Lung (tissue), 16 donors: ENCODE data around the gene GARIN6. TPM values are rescaled to one million over a fixed set of nuclear protein-coding genes. Genes with fewer than 3 reads are reported as not detected.

Experiments
- ATAC-seq: fragments of 200-7000 bp; cut with Tn5 transposase; one replicate; pipeline ENCODE4 v1.9.1; 2020; ENCODE audit warnings: moderate number of reproducible peaks; ENCODE audit not compliant: insufficient read depth, low FRiP score
- DNase-seq, 3 donors: peaks; one replicate each; pipeline ENCODE4 v3.0.0-alpha.2; 2013 to 2017
- H3K27ac ChIP-seq, 2 donors: one replicate each; pipeline ENCODE4 v1.5.1; 2013; ENCODE audit warnings: mild to moderate bottlenecking in 2 of 2, moderate library complexity in 2 of 2, control low read depth in 1 of 2, inconsistent platforms in 1 of 2, low read depth in 1 of 2, low read length in 1 of 2
- H3K27me3 ChIP-seq, 3 donors: one replicate each; pipeline ENCODE4 v1.5.1; 2013; ENCODE audit warnings: low read length in 2 of 3; ENCODE audit not compliant: control insufficient read depth in 3 of 3, insufficient read depth in 3 of 3
- H3K36me3 ChIP-seq, 4 donors: one replicate each; pipeline ENCODE4 v1.5.1; 2013; ENCODE audit warnings: low read length in 4 of 4, mild to moderate bottlenecking in 1 of 4, moderate library complexity in 1 of 4; ENCODE audit not compliant: control insufficient read depth in 4 of 4, insufficient read depth in 4 of 4
- H3K4me1 ChIP-seq, 5 donors: one replicate each; pipeline ENCODE4 v1.5.1; 2013; ENCODE audit warnings: low read length in 5 of 5, mild to moderate bottlenecking in 2 of 5, moderate library complexity in 1 of 5; ENCODE audit not compliant: control insufficient read depth in 5 of 5, insufficient read depth in 5 of 5
- H3K4me3 ChIP-seq: one replicate; pipeline ENCODE4 v1.5.1; 2013; ENCODE audit warnings: mild to moderate bottlenecking, control low read depth, moderate library complexity
- H3K9ac ChIP-seq, 2 donors: one replicate each; pipeline ENCODE4 v1.5.1; 2013; ENCODE audit warnings: low read length in 2 of 2, control low read depth in 1 of 2; ENCODE audit not compliant: insufficient read depth in 1 of 2
- H3K9me3 ChIP-seq, 4 donors: one replicate each; pipeline ENCODE4 v1.5.1; 2013; ENCODE audit warnings: low read length in 3 of 4, mild to moderate bottlenecking in 1 of 4, moderate library complexity in 1 of 4; ENCODE audit not compliant: control insufficient read depth in 4 of 4, insufficient read depth in 3 of 4
- CTCF ChIP-seq: IDR thresholded peaks from 2 replicates; pipeline ENCODE4 v1.5.1; 2012; ENCODE audit warnings: mild to moderate bottlenecking; ENCODE audit errors: control extremely low read depth, extremely low read depth
- WGBS, 2 donors: extraction: QIAGEN DNeasy Blood & Tissue Kit; methylation state at CpG; one replicate each; pipeline ENCODE4 v1.1.7; 2013; 5-methylcytosine and 5-hydroxymethylcytosine counted together
- long read RNA-seq, 5 donors: transcript quantifications; one replicate each; lab custom pipeline, GENCODE V29; 2026
- polyA plus RNA-seq, 2 donors: library from polyadenylated mRNA; stranded (reverse); fragments of 200-250 nt; gene quantifications; one replicate each; pipeline ENCODE4 v1.2.1, GENCODE V29; 2013
- total RNA-seq, 2 donors: library from RNA; depleted of rRNA in 1 of 2; stranded (reverse); fragments of >200 nt in 1 of 2; gene quantifications; one replicate each; pipeline ENCODE4 v1.2.1, GENCODE V29; 2014 to 2021
- donor health status: control.
- donor health status: control.
- donor health status: Bipolar disorder and iron deficiency.
- donor health status: healthy.
- donor health status: DM: yes; HTN: yes; CAD: no.

The GARIN6 gene
- total RNA-seq: not detected
- not detected for polyA plus RNA-seq
- long read RNA-seq, donor 1: 0 reads
- long read RNA-seq, donor 2: 0 reads
- long read RNA-seq, donor 3: 0 reads
- long read RNA-seq, donor 4: 0 reads
- long read RNA-seq, donor 5: 0 reads

GRCh38 chr12:99647453-99647852 lies at the start of gene GARIN6:
GARIN6 (plus strand) TSS chr12:99647753; CDS start chr12:99648175, 422 bp downstream.
- Histone ChIP-seq H3K4me3 (no peak within 1 kb of the TSS), H3K9ac (no peak within 1 kb of the TSS), H3K27me3 (no peaks in the 10 kb centered on the region), H3K36me3 (peaks cover 0 to 1% (median 0%) of the 10 kb centered on the region in 4 donors), H3K27ac (no peak within 1 kb of the TSS), H3K9me3 (no peaks in the 10 kb centered on the region), H3K4me1 (no peaks in the 10 kb centered on the region)
- ATAC-seq (no peak), DNase-seq (no peak)
- TF ChIP-seq CTCF: no peak
- 83 to 87% methylated on average over 4 of the region's 4 CpGs for WGBS, 2 donors

- Histone ChIP-seq H3K4me1 (no peaks in the 10 kb centered on the region), H3K27me3 (no peaks in the 10 kb centered on the region), H3K36me3 (no peaks in the 10 kb centered on the region), H3K4me3 (no peak overlapping the region), H3K9ac (no peak overlapping the region), H3K9me3 (peaks cover 0 to 3% (median 0%) of the 10 kb centered on the region in 4 donors), H3K27ac (no peak overlapping the region)
- DNase-seq (no peak), ATAC-seq (no peak)
- no peak for TF ChIP-seq CTCF
- 92 to 95% methylated on average over 2 of the region's 2 CpGs for WGBS, 2 donors
Measured at GRCh38 chr12:99598785-99599184, 48.8 kb upstream of the GARIN6 start.

GRCh38 chr12:99600388-99600787 lies 47.2 kb upstream of the GARIN6 start:
- peak in 1 of 3 donors; percentile 52 for DNase-seq
- TF ChIP-seq CTCF: no peak
- no peak overlapping the region for H3K4me3 ChIP-seq
- H3K9ac ChIP-seq: no peak overlapping the region
- no peak overlapping the region for H3K27ac ChIP-seq
- peaks cover 0 to 3% (median 0%) of the 10 kb centered on the region in 4 donors for H3K9me3 ChIP-seq
- ATAC-seq: no peak
- H3K4me1 ChIP-seq: no peaks in the 10 kb centered on the region
- H3K27me3 ChIP-seq: no peaks in the 10 kb centered on the region
- H3K36me3 ChIP-seq: no peaks in the 10 kb centered on the region
- 28 to 42% methylated on average over 5 of the region's 5 CpGs for WGBS, 2 donors
